Amygdala (tissue), 56 donors: Measurements from ENCODE around the gene KIF17.

ENCODE experiments used
- DNase-seq, 56 donors: peaks; one replicate each; lab custom pipeline; 2025; lab: John Stamatoyannopoulos, UW

The KIF17 gene

GRCh38 chr1:20633190-20634064 lies 84.4 kb downstream of the KIF17 start, which contains the start of gene PINK1:
PINK1 (plus strand) TSS chr1:20633458; CDS start chr1:20633549, 91 bp downstream.
- DNase-seq: peak in 53 of 56 donors; percentile 9 to 86 (median 59)

- no peak for DNase-seq
Measured at GRCh38 chr1:20632386-20632785, 85.4 kb downstream of the KIF17 start.

- no peak for DNase-seq
Measured at GRCh38 chr1:20630729-20631128, 87.1 kb downstream of the KIF17 start.

- no peak for DNase-seq
Measured at GRCh38 chr1:20626524-20626923, 91.3 kb downstream of the KIF17 start.

- no peak for DNase-seq
Measured at GRCh38 chr1:20626098-20626427, 91.7 kb downstream of the KIF17 start.

GRCh38 chr1:20625176-20626097 lies 92.4 kb downstream of the KIF17 start:
- DNase-seq: no peak

GRCh38 chr1:20624709-20625108 lies 93.1 kb downstream of the KIF17 start:
- DNase-seq: no peak

GRCh38 chr1:20621012-20621411 lies 96.8 kb downstream of the KIF17 start:
- no peak for DNase-seq

GRCh38 chr1:20619999-20620398 lies 97.8 kb downstream of the KIF17 start:
- no peak for DNase-seq

GRCh38 chr1:20618550-20618949 lies 99.3 kb downstream of the KIF17 start:
- no peak for DNase-seq

GRCh38 chr1:20616847-20617487 lies 100.8 kb downstream of the KIF17 start:
- DNase-seq: no peak

- DNase-seq: no peak
Measured at GRCh38 chr1:20615946-20616846, 101.6 kb downstream of the KIF17 start.

GRCh38 chr1:20614131-20614579 lies 103.7 kb downstream of the KIF17 start:
- no peak for DNase-seq
